Islet of Langerhans (tissue), 1 donor: ENCODE results near the gene DRAXIN.

Source experiments
- FAIRE-seq: peaks from one replicate; lab custom pipeline; 2011; peaks lifted over from hg19 to GRCh38; lab: Jason Lieb, UNC

The DRAXIN gene

GRCh38 chr1:11657654-11658053 is 33.9 kb upstream of the DRAXIN start:
- no peak for FAIRE-seq

- FAIRE-seq, result no peak
Measured at GRCh38 chr1:11658542-11658941, 33.0 kb upstream of the DRAXIN start.

GRCh38 chr1:11659748-11660147 is 31.8 kb upstream of the DRAXIN start:
- no peak for FAIRE-seq

GRCh38 chr1:11661103-11661502 is 30.4 kb upstream of the DRAXIN start:
- FAIRE-seq, result no peak

GRCh38 chr1:11664336-11665065 is 27.0 kb upstream of the DRAXIN start:
- no peak for FAIRE-seq

GRCh38 chr1:11668516-11668915 is 23.0 kb upstream of the DRAXIN start:
- no peak for FAIRE-seq

GRCh38 chr1:11670747-11671146 is 20.8 kb upstream of the DRAXIN start:
- no peak for FAIRE-seq

GRCh38 chr1:11671205-11671543 is 20.3 kb upstream of the DRAXIN start:
- FAIRE-seq, result no peak

- FAIRE-seq, result no peak
Measured at GRCh38 chr1:11671544-11672286, 19.8 kb upstream of the DRAXIN start.

GRCh38 chr1:11673089-11673769 is 18.3 kb upstream of the DRAXIN start:
- FAIRE-seq, result no peak

- FAIRE-seq, result no peak
Measured at GRCh38 chr1:11674488-11674887, 17.0 kb upstream of the DRAXIN start.

- no peak for FAIRE-seq
Measured at GRCh38 chr1:11675325-11675724, 16.2 kb upstream of the DRAXIN start.

- no peak for FAIRE-seq
Measured at GRCh38 chr1:11676386-11677103, 15.0 kb upstream of the DRAXIN start.

- FAIRE-seq, result no peak
Measured at GRCh38 chr1:11678442-11678841, 13.1 kb upstream of the DRAXIN start.

- no peak for FAIRE-seq
Measured at GRCh38 chr1:11680270-11681070, 11.0 kb upstream of the DRAXIN start.

- no peak for FAIRE-seq
Measured at GRCh38 chr1:11681071-11681771, 10.3 kb upstream of the DRAXIN start, which contains the start of gene MAD2L2. TSS of gene MAD2L2 (minus strand) at chr1:11681148. CDS start at chr1:11680601, 547 bp downstream.

GRCh38 chr1:11682287-11682771 is 9.2 kb upstream of the DRAXIN start:
- no peak for FAIRE-seq

- no peak for FAIRE-seq
Measured at GRCh38 chr1:11682799-11683198, 8.7 kb upstream of the DRAXIN start.

GRCh38 chr1:11684070-11684469 is 7.4 kb upstream of the DRAXIN start:
- FAIRE-seq, result no peak

GRCh38 chr1:11685210-11685752 is 6.2 kb upstream of the DRAXIN start:
- no peak for FAIRE-seq

- no peak for FAIRE-seq
Measured at GRCh38 chr1:11688506-11688905, 3.0 kb upstream of the DRAXIN start.
